GM12864 (cell line): ENCODE measurements around the gene SBF1.

Experiments used
- DNase-seq: peaks from one replicate; pipeline ENCODE4 v3.0.0-alpha.2; 2011; ENCODE audit warnings: low read depth
- H3K4me3 ChIP-seq: 2 replicates; pipeline ENCODE4 v1.5.1; 2011; ENCODE audit warnings: mild to moderate bottlenecking, low read depth, low read length, control low read depth
- CTCF ChIP-seq: IDR thresholded peaks from 2 replicates; pipeline ENCODE4 v1.5.1; 2011; ENCODE audit warnings: low read depth, mild to moderate bottlenecking, moderate library complexity, low read length, control low read depth, inconsistent platforms; ENCODE audit errors: missing control alignments

The SBF1 gene

GRCh38 chr22:50441428-50441993 is 33.3 kb downstream of the SBF1 start:
- TF ChIP-seq CTCF = no peak
- no peak overlapping the region for H3K4me3 ChIP-seq
- no peak for DNase-seq

- no peak overlapping the region for H3K4me3 ChIP-seq
- no peak for DNase-seq
- no peak for TF ChIP-seq CTCF
Observed at GRCh38 chr22:50440544-50441249, 34.1 kb downstream of the SBF1 start.

GRCh38 chr22:50439871-50440331 is 34.9 kb downstream of the SBF1 start:
- no peak overlapping the region for H3K4me3 ChIP-seq
- TF ChIP-seq CTCF = no peak
- DNase-seq = no peak

- no peak for DNase-seq
- no peak overlapping the region for H3K4me3 ChIP-seq
- TF ChIP-seq CTCF = no peak
Observed at GRCh38 chr22:50439314-50439870, 35.4 kb downstream of the SBF1 start.

- no peak for DNase-seq
- no peak overlapping the region for H3K4me3 ChIP-seq
- TF ChIP-seq CTCF = no peak
Observed at GRCh38 chr22:50438305-50439275, 36.2 kb downstream of the SBF1 start.

- no peak overlapping the region for H3K4me3 ChIP-seq
- no peak for DNase-seq
- no peak for TF ChIP-seq CTCF
Observed at GRCh38 chr22:50437511-50438304, 37.1 kb downstream of the SBF1 start.
